SJCRH30 (cell line): Measurements from ENCODE around the gene CD2BP2. TPM values are rescaled to one million over a fixed set of nuclear protein-coding genes. Genes with fewer than 3 reads are reported as not detected.
A peak's percentile ranks its signal among the peaks of the same experiment; 100 is the strongest.

Experiments
- DNase-seq, 2 experiments: peaks; one replicate each; pipeline ENCODE4 v3.0.0-alpha.2; 2015 to 2020
- H3K27ac ChIP-seq: fragments of 250-450 bp; sonication (Bioruptor Pico); 2 replicates; pipeline ENCODE4 v1.5.1; 2020; ENCODE audit warnings: mild to moderate bottlenecking, moderate library complexity
- H3K27me3 ChIP-seq: fragments of 250-450 bp; sonication (Bioruptor Pico); 2 replicates; pipeline ENCODE4 v1.5.1; 2020; ENCODE audit warnings: mild to moderate bottlenecking, moderate library complexity
- H3K36me3 ChIP-seq: fragments of 250-450 bp; sonication (Bioruptor Pico); 2 replicates; pipeline ENCODE4 v1.5.1; 2020; ENCODE audit warnings: mild to moderate bottlenecking, moderate library complexity
- H3K4me1 ChIP-seq: fragments of 250-450 bp; sonication (Bioruptor Pico); 2 replicates; pipeline ENCODE4 v1.5.1; 2020; ENCODE audit warnings: mild to moderate bottlenecking, moderate library complexity
- H3K4me3 ChIP-seq: fragments of 250-450 bp; sonication (Bioruptor Pico); 2 replicates; pipeline ENCODE4 v1.5.1; 2020; ENCODE audit warnings: mild to moderate bottlenecking, moderate library complexity
- H3K9me3 ChIP-seq: fragments of 250-450 bp; sonication (Bioruptor Pico); replicated peaks from 2 replicates; pipeline ENCODE4 v1.5.1; 2020; ENCODE audit warnings: mild to moderate bottlenecking, moderate library complexity
- total RNA-seq: library from RNA; depleted of rRNA; stranded (reverse); fragments of >200 nt; shearing (Covaris generic); gene quantifications from 2 replicates; pipeline ENCODE4 v1.2.3, GENCODE V29; 2014

CD2BP2 gene
- total RNA-seq, 1 experiment from 2014 or later, result 52.2 TPM

DNA sequence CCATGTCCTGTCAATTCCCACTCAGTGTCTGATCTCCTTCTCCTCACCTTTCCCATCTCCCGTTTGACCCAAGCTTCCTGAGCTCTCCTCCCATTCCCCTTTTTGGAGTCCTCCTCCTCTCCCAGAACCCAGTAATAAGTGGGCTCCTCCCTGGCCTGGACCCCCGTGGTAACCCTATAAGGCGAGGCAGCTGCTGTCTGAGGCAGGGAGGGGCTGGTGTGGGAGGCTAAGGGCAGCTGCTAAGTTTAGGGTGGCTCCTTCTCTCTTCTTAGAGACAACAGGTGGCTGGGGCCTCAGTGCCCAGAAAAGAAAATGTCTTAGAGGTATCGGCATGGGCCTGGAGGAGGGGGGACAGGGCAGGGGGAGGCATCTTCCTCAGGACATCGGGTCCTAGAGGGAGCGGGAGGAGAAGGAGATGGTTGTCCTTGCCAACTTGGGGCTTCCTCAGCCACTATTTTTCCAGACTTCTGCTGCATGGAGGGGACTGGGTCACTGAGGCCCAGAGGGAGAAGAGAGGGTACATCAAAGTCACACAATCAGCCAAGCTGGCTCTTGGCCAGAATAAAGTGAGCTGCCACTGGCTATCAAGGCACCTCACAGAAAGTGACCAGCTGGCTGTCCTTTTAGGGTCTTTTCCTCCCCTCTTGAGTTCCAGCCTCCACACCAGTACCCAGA lies 17.1 kb upstream of the CD2BP2 start:
- Histone ChIP-seq H3K9me3 (no peaks in the 10 kb centered on the region), H3K4me1 (peaks cover 39% of the 10 kb centered on the region), H3K4me3 (peak overlapping the region; percentile 47), H3K36me3 (peaks cover under 1% of the 10 kb centered on the region; the same call in 1 of the 2 replicates), H3K27me3 (no peaks in the 10 kb centered on the region), H3K27ac (peak overlapping the region; percentile 69)
- DNase-seq, result peak; percentile 82 to 87

DNA sequence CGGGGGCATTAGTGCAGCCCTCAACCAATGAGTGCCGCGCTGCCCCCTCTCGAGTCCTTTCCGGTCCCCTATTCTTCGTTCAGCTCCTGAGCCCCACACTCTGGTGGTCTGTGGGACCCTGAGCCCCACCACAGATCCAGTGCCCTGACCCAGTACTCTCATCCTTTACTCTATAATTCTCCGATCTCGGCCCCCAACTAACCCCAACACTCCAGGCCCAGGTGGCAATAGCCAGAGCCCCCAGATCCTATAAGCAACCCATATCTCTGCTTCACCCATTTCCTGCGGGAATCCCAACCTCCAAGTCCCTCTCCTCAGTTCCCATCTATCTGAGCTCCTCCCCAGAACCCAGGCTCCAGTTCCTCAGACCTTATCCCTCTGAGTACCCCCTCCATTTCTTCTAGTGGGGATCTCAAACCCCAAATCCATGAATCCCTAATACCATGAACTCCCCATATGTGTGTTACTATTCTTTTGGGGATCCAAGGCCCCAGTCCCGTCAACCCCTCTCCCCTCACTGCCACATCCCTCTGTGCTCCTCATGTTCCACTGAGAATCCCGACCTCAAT lies 16.2 kb upstream of the CD2BP2 start:
- Histone ChIP-seq H3K27ac (peak overlapping the region; percentile 69), H3K36me3 (peaks cover 5% of the 10 kb centered on the region), H3K4me1 (peaks cover 31% of the 10 kb centered on the region), H3K4me3 (peak overlapping the region; percentile 47), H3K9me3 (no peaks in the 10 kb centered on the region), H3K27me3 (no peaks in the 10 kb centered on the region)
- no peak for DNase-seq

DNA sequence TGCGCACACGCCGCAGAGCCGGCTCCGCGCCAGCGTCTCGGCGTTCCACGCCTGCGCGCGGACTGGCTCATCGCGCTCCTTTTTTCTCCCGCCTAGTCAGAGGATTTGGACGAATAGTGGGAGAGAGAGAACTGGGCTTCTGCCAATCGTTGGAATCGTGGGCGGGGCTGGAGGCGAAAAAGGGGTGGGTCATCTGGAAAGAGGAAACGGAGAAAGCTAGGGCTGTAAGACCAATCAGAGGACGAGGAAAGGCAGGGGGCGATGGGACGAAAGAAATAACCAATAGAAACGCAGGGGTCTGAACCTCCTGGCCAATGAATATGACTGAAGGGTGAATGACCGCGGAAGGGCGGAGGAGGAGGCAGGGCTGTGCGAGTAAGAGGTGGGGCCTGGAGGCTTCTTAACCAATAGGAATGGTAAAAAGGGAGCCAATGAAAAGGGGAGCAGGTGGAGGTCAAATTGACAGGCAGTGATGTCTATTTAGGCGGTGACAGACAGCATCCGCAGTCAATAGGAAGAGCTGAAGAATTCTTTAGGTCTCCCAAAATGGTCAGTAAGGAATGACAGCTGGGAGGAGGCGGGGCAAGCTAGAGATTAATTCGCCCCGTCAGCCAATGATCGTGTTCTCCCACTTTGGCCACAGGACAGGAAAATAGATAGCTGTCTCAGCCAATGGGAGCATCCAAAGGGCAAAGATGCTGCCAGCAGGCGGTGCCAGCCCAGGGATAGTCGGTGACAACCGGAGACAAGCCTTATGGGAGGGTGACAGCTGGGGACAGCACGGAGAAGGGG lies 15.5 kb upstream of the CD2BP2 start, which contains the start of gene TBC1D10B:
TSS of gene TBC1D10B (minus strand) at position 39 of the 792 bp plus-strand sequence. CDS start 311 bp downstream, outside the sequence.
- Histone ChIP-seq H3K4me3 (peak within 1 kb of the TSS; percentile 70), H3K27ac (peak within 1 kb of the TSS; percentile 69), H3K9me3 (no peaks in the 10 kb centered on the region), H3K27me3 (no peaks in the 10 kb centered on the region), H3K36me3 (peaks cover 11% of the 10 kb centered on the region), H3K4me1 (peaks cover 24% of the 10 kb centered on the region)
- peak; percentile 99 to 100 for DNase-seq

DNA sequence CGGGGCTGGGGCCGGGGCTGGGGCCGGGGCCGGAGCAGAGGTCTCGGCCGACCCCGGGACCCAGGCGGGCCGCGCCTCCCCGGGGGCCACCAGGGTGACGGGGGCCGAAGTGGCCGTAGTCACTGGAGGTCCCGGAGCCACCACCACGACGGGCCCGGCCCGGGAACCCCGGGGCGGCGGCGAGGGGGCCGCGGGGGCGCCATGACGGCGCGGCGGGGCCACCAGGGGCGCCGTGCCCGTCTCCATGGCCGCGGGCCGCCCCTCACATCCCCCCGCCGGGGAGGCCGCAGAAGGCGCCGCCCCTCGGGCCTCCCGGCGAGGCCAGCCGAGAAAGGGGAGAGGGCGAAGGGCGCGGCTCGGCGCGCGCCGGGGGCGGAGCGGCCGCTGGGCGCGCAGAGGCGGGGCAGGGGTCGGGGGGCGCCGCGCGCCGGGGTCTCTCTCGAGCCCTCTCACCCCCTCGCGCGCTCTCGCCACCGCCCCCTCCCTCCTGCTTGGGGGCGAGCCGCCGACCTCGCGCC lies 14.9 kb upstream of the CD2BP2 start:
- H3K4me1 ChIP-seq, result peaks cover 22% of the 10 kb centered on the region
- no peaks in the 10 kb centered on the region for H3K27me3 ChIP-seq
- DNase-seq, result no peak
- peaks cover 17% of the 10 kb centered on the region for H3K36me3 ChIP-seq
- no peaks in the 10 kb centered on the region for H3K9me3 ChIP-seq
- H3K4me3 ChIP-seq, result peak overlapping the region; percentile 70
- no peak overlapping the region; the same call in 1 of the 2 replicates for H3K27ac ChIP-seq

DNA sequence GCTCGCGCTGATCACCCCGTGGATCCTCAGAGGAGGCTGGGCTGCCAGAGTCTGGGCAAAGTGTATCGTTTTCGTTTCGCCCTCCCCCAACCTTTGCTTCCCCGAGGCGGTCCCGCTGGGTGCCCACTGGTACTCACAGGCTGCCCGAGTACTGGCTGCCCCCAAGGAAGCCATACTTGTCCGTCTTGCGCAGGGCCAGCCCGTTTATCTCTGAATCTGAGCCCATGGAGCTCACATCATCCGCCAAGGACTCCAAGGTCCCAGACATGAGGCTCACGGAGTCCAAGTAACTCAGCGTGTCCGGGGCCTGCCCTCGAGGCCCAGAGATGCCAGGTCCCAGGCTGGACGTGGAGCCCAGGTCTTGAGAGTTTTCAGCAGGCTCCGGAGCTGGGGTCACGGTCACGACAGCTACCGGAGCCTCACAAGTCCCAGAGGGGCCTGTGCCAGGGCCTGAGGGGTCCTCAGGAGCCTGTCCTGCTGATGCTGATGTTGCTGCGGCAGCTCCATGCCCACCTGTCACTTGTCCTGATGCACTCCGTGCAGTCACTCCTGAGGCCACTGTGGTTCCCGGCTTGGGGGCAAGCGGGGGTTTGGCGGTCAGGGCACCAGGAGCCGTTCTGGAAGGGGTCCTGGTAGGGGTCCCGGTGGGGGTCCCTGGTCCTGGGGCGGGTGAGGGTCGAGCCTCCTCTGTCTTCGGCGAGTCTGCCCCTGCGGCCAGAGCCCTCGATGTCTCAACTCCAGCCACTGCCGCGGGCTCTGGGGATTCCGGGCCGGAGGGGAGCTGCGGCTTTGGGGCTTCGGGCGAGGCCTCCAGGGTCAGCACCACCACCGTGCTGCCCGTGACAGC lies 14.2 kb upstream of the CD2BP2 start:
- H3K4me3 ChIP-seq, result peak overlapping the region; percentile 70
- DNase-seq, result peak in 1 of 2 experiments; percentile 44
- no peaks in the 10 kb centered on the region for H3K9me3 ChIP-seq
- peaks cover 23% of the 10 kb centered on the region for H3K36me3 ChIP-seq
- H3K4me1 ChIP-seq, result peaks cover 22% of the 10 kb centered on the region
- no peaks in the 10 kb centered on the region for H3K27me3 ChIP-seq
- no peak overlapping the region; the same call in 1 of the 2 replicates for H3K27ac ChIP-seq

DNA sequence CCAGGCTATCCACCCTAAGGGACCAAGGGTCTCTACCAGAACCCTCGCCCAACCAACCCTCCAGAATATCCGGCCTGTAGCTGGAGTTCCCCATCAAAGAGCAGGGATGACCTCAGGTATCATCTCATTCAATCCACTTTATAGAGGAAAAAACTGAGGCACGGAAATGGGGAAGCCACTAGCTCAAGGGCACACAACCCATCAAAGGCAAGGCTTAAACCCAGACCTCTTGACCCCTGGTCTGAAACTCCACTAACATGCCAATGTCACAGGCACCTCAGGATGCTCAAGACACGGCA lies 13.6 kb upstream of the CD2BP2 start:
- Histone ChIP-seq H3K27me3 (no peaks in the 10 kb centered on the region), H3K36me3 (peaks cover 26% of the 10 kb centered on the region), H3K9me3 (no peaks in the 10 kb centered on the region), H3K27ac (no peak overlapping the region), H3K4me3 (peak overlapping the region; percentile 70), H3K4me1 (peaks cover 22% of the 10 kb centered on the region)
- no peak for DNase-seq

DNA sequence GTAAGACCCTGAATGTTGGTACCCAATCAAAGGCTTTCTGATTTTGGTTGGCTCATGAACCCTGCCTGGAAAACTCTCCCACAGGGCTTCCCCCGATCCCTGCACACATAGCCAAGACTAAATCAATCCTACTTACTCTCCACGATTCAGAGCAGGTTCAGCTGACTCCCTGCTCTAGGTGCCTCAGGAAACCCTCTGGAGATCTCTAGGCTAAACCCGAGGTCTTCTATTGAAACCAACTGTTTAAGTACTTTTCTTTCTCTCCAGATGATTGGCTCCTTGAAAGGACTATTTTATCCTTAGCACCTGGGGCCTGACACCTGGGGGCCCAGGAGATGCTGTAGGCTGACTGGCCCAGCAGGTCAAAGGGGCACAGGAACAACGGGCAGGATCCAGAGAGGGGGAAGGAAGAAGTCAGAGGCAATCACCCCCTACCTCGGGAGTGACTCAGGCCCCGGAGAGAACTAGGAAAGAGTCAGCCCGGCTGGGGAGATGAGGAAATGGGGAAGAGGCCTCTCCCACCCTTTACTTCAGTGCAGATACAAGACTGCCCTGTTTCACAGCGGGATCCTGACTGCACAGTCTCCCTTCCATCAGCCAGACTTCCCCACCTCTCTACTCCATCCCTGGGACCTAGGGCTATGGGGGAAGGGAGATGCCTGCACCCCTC lies 13.1 kb upstream of the CD2BP2 start:
- Histone ChIP-seq H3K4me3 (peak overlapping the region; percentile 70), H3K9me3 (no peaks in the 10 kb centered on the region), H3K36me3 (peaks cover 27% of the 10 kb centered on the region), H3K4me1 (peaks cover 22% of the 10 kb centered on the region), H3K27me3 (no peaks in the 10 kb centered on the region), H3K27ac (no peak overlapping the region)
- DNase-seq, result peak in 1 of 2 experiments; percentile 36

DNA sequence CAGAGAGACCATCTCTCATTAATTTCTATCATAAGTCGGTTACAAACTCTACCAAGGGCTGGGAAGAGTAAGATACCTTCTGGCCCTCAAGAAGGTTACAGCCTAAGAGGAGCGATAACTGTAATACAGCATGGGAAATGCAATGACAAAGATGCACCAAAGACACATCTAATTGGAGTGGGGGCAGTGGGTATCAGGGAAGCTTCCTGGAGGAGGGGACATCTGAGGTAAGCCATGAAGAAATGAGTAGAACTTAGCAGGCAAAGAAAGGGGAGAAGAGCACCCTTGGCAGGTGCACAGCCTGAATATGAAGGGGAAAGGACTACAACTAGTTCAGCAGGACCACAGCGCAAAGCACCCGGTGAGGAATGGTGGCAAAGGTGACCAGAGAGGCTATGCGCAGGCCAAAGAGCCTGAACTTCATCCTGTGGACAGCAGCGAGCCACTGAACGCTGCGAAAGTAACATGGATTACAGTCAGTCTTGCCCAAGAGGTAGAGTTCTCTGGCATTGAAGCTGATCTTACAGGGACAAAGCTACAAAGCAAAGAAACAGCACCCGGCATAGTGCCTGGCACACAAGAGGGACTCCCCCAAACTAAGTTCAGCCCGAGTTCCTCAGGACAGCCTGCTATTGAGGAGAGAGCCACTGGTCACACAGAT lies 12.4 kb upstream of the CD2BP2 start:
- no peak for DNase-seq
- Histone ChIP-seq H3K27ac (no peak overlapping the region), H3K4me3 (no peak overlapping the region; the same call in 1 of the 2 replicates), H3K27me3 (no peaks in the 10 kb centered on the region), H3K4me1 (peaks cover 16% of the 10 kb centered on the region), H3K36me3 (peaks cover 31% of the 10 kb centered on the region), H3K9me3 (no peaks in the 10 kb centered on the region)

DNA sequence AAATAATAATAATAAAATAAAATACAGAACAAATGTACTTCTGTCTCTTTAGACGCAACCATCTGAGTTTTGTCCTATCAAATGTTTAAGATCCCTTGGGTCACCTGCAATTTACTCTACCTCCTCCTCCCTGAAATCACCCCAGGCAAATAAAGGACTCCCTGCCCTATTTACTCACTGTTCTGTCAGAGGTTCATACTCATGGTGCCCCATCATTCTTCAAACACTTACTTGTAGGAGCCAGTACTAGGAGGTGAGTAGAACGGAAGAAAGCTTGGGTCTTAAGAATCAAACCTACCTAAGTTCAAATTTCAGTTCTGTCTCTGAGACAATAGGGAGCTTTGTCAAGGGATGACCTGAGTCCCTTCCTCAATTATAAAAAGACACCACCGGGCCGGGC lies 11.4 kb upstream of the CD2BP2 start:
- no peaks in the 10 kb centered on the region for H3K9me3 ChIP-seq

DNA sequence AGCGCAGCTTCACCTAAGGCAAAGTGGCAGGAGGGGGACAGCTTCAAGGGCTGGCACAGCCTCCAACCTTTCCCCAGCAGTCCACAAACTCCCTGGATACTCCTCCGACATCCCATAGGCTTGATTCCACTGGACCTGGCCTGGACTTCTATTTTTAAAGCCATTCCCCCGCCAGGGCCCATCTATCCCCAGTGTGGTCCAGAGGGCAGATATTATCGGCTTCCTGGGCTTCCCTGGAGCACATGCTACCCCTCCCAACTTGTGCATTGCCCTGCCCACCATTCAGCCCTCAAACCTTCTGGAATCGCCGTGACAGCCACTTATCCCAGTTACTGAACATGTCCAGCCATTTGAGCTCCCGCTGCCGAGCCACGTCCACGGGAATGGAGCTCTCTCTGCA lies 10.1 kb upstream of the CD2BP2 start:
- Histone ChIP-seq H3K4me1 (peaks cover 5% of the 10 kb centered on the region; the same call in 1 of the 2 replicates), H3K9me3 (no peaks in the 10 kb centered on the region), H3K27ac (no peak overlapping the region), H3K36me3 (peaks cover 39% of the 10 kb centered on the region), H3K27me3 (no peaks in the 10 kb centered on the region), H3K4me3 (no peak overlapping the region)
- DNase-seq, result no peak

More for the DNA sequence above, 11.4 kb upstream of the CD2BP2 start:
- Histone ChIP-seq H3K27ac (no peak overlapping the region), H3K4me3 (no peak overlapping the region), H3K4me1 (peaks cover 6% of the 10 kb centered on the region), H3K27me3 (no peaks in the 10 kb centered on the region), H3K36me3 (peaks cover 36% of the 10 kb centered on the region)
- DNase-seq, result no peak

DNA sequence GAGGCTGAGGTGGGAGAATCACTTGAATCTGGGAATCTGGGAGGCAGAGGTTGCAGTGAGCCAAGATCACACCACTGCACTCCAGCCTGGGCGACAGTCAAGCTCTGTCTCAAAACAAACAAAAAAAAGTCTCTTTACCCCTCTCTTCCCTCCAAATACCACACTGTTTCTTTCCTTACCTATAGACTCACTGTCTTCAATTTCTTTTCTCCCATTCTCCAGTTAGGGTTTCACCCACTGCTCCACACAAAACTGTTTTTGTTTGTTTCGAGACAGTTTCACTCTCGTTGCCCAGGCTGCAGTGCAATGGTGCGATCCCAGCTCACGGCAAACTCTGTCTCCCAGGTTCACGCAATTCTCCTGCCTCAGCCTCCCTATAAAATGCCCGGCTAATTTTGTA lies 6.1 kb upstream of the CD2BP2 start:
- H3K36me3 ChIP-seq, result peaks cover 46% of the 10 kb centered on the region
- DNase-seq, result no peak
- no peak overlapping the region for H3K4me3 ChIP-seq
- H3K27me3 ChIP-seq, result no peaks in the 10 kb centered on the region
- H3K27ac ChIP-seq, result no peak overlapping the region
- no peaks in the 10 kb centered on the region for H3K4me1 ChIP-seq
- no peaks in the 10 kb centered on the region for H3K9me3 ChIP-seq

DNA sequence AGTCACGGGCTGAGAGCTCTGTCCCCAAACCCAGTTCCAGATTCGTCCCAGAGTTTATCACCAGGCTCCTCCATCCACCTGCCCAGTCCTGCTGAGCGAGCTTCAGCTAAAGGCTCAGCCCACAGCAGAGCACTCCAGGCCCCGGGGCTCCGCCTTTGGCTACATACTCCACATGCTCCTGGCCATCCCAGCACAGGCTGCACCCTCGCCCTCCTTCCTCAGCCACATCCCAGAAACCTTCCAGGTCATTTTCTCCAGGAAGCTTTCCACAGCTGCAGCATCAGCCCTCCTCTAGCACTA lies 4.7 kb upstream of the CD2BP2 start:
- Histone ChIP-seq H3K4me1 (no peaks in the 10 kb centered on the region), H3K27ac (no peak overlapping the region), H3K9me3 (no peaks in the 10 kb centered on the region), H3K36me3 (peaks cover 34% of the 10 kb centered on the region), H3K4me3 (no peak overlapping the region), H3K27me3 (no peaks in the 10 kb centered on the region)
- no peak for DNase-seq

DNA sequence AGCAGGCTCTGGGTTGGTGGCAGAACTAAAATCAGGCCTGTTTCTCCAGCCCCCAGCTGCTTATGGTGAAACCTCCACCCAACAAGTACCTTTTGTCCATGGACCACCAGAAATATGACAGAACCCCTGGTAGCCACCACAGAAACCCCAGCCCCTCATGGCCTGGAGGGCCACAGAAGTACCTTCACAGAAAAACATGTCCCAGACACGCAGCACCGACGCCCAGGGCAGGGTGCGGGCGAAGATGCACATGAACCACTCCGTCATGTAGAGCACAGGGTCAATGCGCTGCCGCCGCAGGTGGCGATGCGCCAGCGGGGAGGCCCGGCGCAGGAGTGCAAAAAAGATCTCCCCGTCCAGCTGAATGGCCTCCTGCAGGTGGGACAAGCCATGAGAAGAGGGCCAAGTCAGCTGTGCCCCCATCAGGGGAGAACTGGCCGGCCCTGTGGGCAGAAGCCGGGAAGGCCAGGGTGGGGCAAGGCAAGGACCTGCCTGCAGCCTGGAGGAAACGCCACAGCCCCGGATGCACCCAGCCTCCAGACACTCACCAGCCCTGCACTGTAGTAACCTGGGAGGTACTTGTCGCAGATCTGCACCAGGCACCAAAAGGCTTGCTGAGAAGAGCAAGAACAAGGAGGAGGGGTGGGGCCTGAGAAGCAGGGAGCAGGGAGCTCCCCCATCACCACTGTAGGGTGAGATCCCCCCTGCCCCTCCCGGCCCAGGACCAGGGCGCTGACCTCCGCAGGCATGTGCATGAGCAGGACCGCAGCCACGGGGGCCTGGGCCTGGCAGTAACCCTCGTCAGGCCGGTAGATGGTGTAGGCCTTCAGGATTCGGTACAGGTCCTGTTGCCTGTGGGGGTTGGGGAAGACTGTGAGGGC lies 4.1 kb upstream of the CD2BP2 start:
- Histone ChIP-seq H3K9me3 (no peaks in the 10 kb centered on the region), H3K36me3 (peaks cover 28% of the 10 kb centered on the region), H3K27ac (no peak overlapping the region), H3K4me3 (no peak overlapping the region), H3K4me1 (no peaks in the 10 kb centered on the region; the same call in 1 of the 2 replicates), H3K27me3 (no peaks in the 10 kb centered on the region)
- DNase-seq, result no peak
